Neuron (in vitro differentiated cells): ENCODE measurements around the gene SLC11A1.

Experiments
- H2AFZ ChIP-seq: one replicate; pipeline ENCODE4 v1.6.1; 2013; ENCODE audit warnings: low read depth, mild to moderate bottlenecking, inconsistent platforms, low read length, moderate library complexity
- H3K27me3 ChIP-seq: one replicate; pipeline ENCODE4 v1.6.1; 2013; ENCODE audit warnings: low read length; ENCODE audit not compliant: insufficient read depth
- H3K36me3 ChIP-seq: one replicate; pipeline ENCODE4 v1.6.1; 2013; ENCODE audit warnings: low read length; ENCODE audit not compliant: insufficient read depth
- H3K4me1 ChIP-seq: one replicate; pipeline ENCODE4 v1.6.1; 2013; ENCODE audit warnings: low read length; ENCODE audit not compliant: insufficient read depth
- H3K4me3 ChIP-seq: 2 replicates; pipeline ENCODE4 v1.5.1; 2013; ENCODE audit warnings: mild to moderate bottlenecking, low read length, moderate library complexity
- H3K9me3 ChIP-seq: one replicate; pipeline ENCODE4 v1.6.1; 2013; ENCODE audit warnings: low read length

The SLC11A1 gene

GRCh38 chr2:218392891-218393462, 10.9 kb downstream of the SLC11A1 start:
- H3K27me3 ChIP-seq, result peaks cover 22% of the 10 kb centered on the region
- no peak overlapping the region for H2AFZ ChIP-seq
- peaks cover 16% of the 10 kb centered on the region for H3K4me1 ChIP-seq
- H3K9me3 ChIP-seq, result no peaks in the 10 kb centered on the region
- no peak overlapping the region for H3K4me3 ChIP-seq
- no peaks in the 10 kb centered on the region for H3K36me3 ChIP-seq

- no peaks in the 10 kb centered on the region for H3K9me3 ChIP-seq
- peaks cover 16% of the 10 kb centered on the region for H3K4me1 ChIP-seq
- no peak overlapping the region for H2AFZ ChIP-seq
- H3K27me3 ChIP-seq, result peaks cover 28% of the 10 kb centered on the region
- no peak overlapping the region for H3K4me3 ChIP-seq
- no peaks in the 10 kb centered on the region for H3K36me3 ChIP-seq
These were observed 11.7 kb downstream of the SLC11A1 start for GRCh38 chr2:218393750-218394290.

DNA sequence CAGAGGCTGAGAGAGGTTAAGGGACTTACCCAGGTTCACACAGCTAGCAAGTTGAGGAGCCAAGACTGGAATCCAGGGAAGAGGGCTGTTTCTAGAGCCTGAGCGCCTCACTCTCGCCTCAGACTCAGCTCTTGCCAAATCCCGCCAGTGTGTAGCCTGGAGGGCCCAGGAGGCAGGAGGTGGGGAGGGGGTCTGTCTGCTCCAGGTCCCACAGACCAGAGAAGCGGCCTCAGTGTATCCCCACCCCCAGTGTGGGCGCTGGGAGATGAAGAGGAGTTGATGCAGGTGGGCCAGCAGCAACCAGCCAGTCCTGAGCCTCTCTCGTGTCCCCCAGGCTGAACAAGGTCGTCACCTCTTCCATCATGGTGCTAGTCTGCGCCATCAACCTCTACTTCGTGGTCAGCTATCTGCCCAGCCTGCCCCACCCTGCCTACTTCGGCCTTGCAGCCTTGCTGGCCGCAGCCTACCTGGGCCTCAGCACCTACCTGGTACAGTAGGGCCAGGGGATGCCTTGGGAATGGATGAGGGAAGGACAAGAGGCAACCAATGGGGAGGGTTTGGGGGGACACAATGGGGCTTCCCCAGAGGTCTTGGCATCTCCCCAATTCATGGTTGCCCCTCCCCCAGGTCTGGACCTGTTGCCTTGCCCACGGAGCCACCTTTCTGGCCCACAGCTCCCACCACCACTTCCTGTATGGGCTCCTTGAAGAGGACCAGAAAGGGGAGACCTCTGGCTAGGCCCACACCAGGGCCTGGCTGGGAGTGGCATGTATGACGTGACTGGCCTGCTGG, 12.4 kb downstream of the SLC11A1 start:
- Histone ChIP-seq H3K36me3 (no peaks in the 10 kb centered on the region), H3K4me1 (peaks cover 16% of the 10 kb centered on the region), H2AFZ (no peak overlapping the region), H3K4me3 (no peak overlapping the region), H3K9me3 (no peaks in the 10 kb centered on the region), H3K27me3 (peaks cover 32% of the 10 kb centered on the region)

GRCh38 chr2:218395090-218395444, 13.0 kb downstream of the SLC11A1 start:
- Histone ChIP-seq H3K36me3 (no peaks in the 10 kb centered on the region), H3K9me3 (no peaks in the 10 kb centered on the region), H2AFZ (no peak overlapping the region), H3K27me3 (peaks cover 29% of the 10 kb centered on the region), H3K4me3 (no peak overlapping the region), H3K4me1 (peaks cover 16% of the 10 kb centered on the region)

DNA sequence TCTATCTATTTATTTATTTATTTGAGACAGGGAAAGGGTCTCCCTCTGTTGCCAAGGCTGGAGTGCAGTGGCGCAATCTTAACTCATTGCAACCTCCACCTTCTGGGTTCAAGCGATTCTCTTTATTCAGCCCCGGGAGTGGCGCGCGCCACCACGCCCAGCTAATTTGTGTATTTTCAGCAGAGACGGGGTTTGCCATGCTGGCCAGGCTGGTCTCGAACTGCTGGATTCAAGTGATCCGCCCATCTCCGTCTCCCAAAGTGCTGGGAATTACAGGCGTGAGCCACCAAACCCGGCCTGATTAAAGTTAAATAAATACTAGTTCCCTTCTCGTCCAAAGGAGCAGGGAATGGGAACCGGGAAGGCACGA, 13.4 kb downstream of the SLC11A1 start:
- peak overlapping the region; percentile 84 for H3K4me3 ChIP-seq
- no peaks in the 10 kb centered on the region for H3K36me3 ChIP-seq
- peaks cover 16% of the 10 kb centered on the region for H3K4me1 ChIP-seq
- no peaks in the 10 kb centered on the region for H3K9me3 ChIP-seq
- H3K27me3 ChIP-seq, result peaks cover 29% of the 10 kb centered on the region
- H2AFZ ChIP-seq, result peak overlapping the region; percentile 92

GRCh38 chr2:218395826-218396687, 14.0 kb downstream of the SLC11A1 start:
- H3K27me3 ChIP-seq, result peaks cover 29% of the 10 kb centered on the region
- H3K4me3 ChIP-seq, result peak overlapping the region; percentile 84
- H3K9me3 ChIP-seq, result no peaks in the 10 kb centered on the region

GRCh38 chr2:218396688-218397462, 14.8 kb downstream of the SLC11A1 start:
- Histone ChIP-seq H3K4me1 (peaks cover 23% of the 10 kb centered on the region), H3K36me3 (peaks cover under 1% of the 10 kb centered on the region), H2AFZ (peak overlapping the region; percentile 92)

More at GRCh38 chr2:218395826-218396687, 14.0 kb downstream of the SLC11A1 start:
- peaks cover 18% of the 10 kb centered on the region for H3K4me1 ChIP-seq
- no peaks in the 10 kb centered on the region for H3K36me3 ChIP-seq
- H2AFZ ChIP-seq, result peak overlapping the region; percentile 92

DNA sequence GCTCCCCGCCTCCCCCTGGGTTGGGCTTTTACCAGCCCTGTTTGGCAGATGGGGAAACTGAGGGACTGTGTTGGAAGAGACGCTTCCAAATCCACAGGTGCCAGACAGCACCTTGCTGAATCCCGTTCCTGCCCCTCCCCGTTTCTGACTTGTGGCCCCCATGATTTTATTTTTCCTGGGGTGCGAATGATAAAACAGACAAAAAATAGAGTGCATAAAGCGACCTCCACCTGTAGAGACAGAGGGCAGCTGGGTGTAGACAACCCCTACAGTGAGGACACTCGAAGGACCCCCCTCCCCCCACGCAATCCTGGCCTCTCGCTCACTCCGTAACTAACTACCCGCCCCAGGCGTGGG, 15.4 kb downstream of the SLC11A1 start:
- H3K9me3 ChIP-seq, result no peaks in the 10 kb centered on the region
- peaks cover 23% of the 10 kb centered on the region for H3K4me1 ChIP-seq
- no peak overlapping the region for H2AFZ ChIP-seq
- H3K27me3 ChIP-seq, result peaks cover 29% of the 10 kb centered on the region
- peaks cover 6% of the 10 kb centered on the region for H3K36me3 ChIP-seq
- no peak overlapping the region for H3K4me3 ChIP-seq

More at GRCh38 chr2:218396688-218397462, 14.8 kb downstream of the SLC11A1 start:
- Histone ChIP-seq H3K4me3 (peak overlapping the region; percentile 84), H3K27me3 (peaks cover 29% of the 10 kb centered on the region), H3K9me3 (no peaks in the 10 kb centered on the region)

GRCh38 chr2:218397820-218398436, 15.9 kb downstream of the SLC11A1 start:
- no peak overlapping the region for H2AFZ ChIP-seq
- H3K4me3 ChIP-seq, result no peak overlapping the region
- peaks cover 23% of the 10 kb centered on the region for H3K4me1 ChIP-seq
- H3K27me3 ChIP-seq, result peaks cover 29% of the 10 kb centered on the region
- no peaks in the 10 kb centered on the region for H3K9me3 ChIP-seq
- peaks cover 9% of the 10 kb centered on the region for H3K36me3 ChIP-seq

DNA sequence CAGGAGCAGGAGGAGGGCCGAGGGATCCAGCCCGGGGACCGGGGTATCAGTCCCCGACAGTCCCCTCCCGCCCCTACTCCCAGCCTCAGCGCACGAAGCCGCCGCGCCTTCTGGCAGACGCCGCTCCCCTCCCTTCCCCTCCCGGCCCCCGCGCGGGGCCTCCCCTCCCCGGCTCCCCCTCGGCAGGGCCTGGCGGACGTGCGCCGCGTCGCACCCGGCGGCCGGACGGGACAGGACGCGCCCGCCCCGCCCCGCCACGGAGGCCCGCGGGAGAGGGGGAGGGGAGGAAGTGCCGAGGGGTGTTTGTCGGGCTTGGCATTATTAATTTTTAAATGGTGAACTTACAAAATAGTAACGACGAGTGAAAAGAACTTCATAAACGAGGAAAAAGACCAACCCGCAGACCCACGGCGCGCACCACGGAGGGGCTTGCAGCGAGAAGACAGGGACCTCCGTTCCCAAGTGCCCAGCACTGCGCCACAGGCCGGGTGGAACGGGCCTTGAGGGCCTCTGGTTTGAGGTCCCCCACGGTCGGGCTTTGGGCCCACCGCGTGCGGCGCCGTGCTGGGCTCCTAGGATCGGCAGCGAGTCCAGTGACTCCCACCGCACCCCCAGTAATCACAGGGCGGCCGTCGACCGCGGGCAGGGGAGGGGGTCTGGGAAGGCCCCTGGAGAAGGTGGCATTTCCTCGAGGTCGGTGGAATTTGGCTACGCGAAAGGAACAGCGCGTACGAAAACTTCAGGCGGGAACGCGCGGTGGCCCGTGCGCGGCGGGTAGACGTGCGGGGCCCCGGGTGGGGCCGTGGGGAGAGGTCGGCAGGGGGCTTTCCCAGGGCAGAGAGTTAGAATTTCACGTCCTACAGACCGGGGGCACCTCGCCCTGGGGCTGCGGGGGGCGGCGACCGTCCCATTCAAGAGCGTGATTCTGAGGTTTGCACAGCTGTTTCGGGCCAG, 16.6 kb downstream of the SLC11A1 start:
- H3K4me1 ChIP-seq, result peaks cover 23% of the 10 kb centered on the region
- peak overlapping the region; percentile 32 for H3K4me3 ChIP-seq
- peaks cover 17% of the 10 kb centered on the region for H3K36me3 ChIP-seq
- H3K27me3 ChIP-seq, result peaks cover 29% of the 10 kb centered on the region
- peak overlapping the region; percentile 21 for H2AFZ ChIP-seq
- no peaks in the 10 kb centered on the region for H3K9me3 ChIP-seq

DNA sequence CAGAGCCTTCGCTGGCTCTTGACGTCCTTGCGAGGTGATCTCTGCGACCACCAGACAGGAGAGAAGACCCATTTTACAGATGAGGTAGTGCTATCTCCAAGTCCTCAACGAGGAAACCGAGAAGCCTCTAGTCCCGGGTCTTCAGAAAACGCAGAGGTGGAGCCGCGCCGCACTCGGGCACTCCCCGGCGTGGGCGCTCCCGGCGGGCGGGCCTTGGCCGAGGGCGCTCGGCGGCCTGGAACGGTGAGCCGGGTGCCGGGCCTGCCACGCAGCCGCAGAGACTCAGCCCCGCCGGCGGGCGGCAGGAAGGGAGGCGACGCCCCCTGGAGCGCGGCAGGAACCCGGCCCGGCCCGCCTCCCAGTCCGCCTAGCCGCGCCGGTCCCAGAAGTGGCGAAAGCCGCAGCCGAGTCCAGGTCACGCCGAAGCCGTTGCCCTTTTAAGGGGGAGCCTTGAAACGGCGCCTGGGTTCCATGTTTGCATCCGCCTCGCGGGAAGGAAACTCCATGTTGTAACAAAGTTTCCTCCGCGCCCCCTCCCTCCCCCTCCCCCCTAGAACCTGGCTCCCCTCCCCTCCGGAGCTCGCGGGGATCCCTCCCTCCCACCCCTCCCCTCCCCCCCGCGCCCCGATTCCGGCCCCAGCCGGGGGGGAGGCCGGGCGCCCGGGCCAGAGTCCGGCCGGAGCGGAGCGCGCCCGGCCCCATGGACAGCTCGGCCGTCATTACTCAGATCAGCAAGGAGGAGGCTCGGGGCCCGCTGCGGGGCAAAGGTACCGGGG, 17.5 kb downstream of the SLC11A1 start, which contains the start of gene CTDSP1:
Gene CTDSP1 (plus strand): TSS at position 478 of the 776 bp plus-strand sequence. CDS start 223 bp downstream, at position 701.
- peaks cover 23% of the 10 kb centered on the region for H3K4me1 ChIP-seq
- H3K9me3 ChIP-seq, result no peaks in the 10 kb centered on the region
- peaks cover 27% of the 10 kb centered on the region for H3K27me3 ChIP-seq
- peak within 1 kb of the TSS; percentile 21 for H2AFZ ChIP-seq
- H3K4me3 ChIP-seq, result peak within 1 kb of the TSS; percentile 88
- peaks cover 23% of the 10 kb centered on the region for H3K36me3 ChIP-seq
